GM19328 (cell line): ENCODE data around the gene CRELD2.
"Not testable (repeated sequence)": the region's sequence is repeated elsewhere in the genome, so short reads cannot be mapped to it uniquely, and the experiment has no call there.

Experiments used
- ATAC-seq: cut with Tn5 transposase; IDR thresholded peaks from one replicate; pipeline ENCODE4 v1.9.1; 2021; ENCODE audit warnings: mild to moderate bottlenecking, moderate library complexity; ENCODE audit not compliant: unreplicated experiment

Gene CRELD2

DNA sequence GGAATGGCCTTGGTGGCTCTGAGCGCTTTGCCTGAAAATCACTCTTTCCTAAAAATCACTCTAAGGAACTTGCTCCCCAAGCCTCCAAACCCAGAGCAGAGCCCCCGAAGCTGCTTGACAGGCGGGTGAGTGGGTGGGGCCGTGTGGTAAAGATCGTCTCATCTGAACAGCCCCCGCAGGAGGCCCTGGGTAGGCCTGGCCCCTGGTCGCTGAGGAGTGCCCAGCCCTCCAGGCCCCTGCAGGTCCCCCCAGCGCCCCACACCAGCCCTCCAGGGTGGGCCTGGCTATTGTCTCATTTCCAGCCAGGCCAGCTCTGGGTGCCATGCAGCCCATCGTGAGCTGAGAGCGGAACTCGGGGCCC, 25.0 kb downstream of the CRELD2 start:
- no peak for ATAC-seq

DNA sequence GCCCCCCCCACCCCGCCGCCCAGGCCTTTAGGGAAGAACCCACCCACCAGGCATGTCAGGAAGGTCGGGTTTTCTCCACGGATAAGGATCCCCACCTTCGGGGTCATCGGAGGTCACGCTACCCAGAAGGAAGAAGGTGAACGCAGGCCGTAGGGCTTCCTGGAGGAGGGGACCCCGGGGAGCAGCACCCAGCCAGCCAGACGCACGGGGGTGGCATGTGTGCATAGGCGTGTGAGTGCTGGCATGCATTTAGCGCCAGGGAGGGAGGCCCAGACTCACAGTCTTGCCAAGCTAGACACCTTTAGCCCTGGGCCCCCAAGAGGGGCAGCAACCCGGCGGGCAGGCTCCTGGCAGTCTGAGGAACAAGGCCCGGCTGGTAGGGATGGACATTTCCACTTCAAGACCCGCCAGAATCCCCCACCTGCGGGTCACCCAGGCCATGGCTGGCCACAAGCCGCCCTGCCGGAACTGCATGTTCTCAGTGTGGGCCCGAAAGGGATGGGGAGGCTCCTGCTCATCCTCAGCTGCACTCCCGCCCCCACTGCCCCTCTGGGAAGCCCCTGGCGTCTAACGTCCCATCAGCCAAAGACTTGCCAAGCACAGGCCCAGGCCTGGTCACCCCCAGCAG, 25.5 kb downstream of the CRELD2 start:
- no peak for ATAC-seq

DNA sequence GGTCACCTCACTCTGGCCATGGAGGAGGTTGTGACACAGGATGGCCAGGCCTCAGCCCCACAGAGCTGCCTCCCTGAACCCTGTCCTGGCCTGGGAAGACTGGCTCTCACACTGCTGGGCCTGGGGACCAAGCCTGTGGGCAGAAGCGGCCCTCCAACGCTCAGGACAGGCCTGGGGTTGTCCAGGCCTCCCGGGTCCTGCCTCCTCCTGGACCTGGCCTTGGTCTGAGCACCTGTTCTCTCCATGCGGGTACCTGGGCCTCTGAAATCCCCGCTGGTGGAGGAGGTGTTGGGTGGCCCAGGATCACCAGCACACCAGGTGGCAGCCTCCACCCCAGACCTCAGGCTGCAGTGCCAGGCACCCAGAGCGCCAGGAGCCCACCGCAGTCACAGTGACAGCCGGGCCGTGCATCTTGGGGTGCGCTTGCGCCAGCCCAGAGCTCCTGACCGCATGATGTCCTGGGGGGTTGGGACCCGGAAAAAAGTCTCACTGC, 26.0 kb downstream of the CRELD2 start:
- ATAC-seq: no peak

DNA sequence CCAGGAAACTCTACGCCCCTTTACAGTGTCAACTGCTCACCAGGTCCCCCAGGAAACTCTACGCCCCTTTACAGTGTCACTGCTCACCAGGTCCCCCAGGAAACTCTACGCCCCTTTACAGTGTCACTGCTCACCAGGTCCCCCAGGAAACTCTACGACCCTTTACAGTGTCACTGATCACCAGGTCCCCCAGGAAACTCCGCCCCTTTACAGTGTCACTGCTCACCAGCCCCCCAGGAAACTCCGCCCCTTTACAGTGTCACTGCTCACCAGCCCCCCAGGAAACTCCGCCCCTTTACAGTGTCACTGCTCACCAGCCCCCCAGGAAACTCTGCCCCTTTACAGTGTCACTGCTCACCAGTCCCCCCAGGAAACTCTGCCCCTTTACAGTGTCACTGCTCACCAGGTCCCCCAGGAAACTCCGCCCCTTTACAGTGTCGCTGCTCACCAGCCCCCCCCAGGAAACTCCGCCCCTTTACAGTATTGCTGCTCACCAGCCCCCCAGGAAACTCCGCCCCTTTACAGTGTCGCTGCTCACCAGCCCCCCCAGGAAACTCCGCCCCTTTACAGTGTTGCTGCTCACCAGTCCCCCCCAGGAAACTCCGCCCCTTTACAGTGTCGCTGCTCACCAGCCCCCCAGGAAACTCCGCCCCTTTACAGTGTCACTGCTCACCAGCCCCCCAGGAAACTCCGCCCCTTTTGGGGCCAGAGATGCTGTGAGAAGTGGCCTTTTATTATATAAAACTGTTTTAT, 26.8 kb downstream of the CRELD2 start:
- ATAC-seq: not testable (repeated sequence)

DNA sequence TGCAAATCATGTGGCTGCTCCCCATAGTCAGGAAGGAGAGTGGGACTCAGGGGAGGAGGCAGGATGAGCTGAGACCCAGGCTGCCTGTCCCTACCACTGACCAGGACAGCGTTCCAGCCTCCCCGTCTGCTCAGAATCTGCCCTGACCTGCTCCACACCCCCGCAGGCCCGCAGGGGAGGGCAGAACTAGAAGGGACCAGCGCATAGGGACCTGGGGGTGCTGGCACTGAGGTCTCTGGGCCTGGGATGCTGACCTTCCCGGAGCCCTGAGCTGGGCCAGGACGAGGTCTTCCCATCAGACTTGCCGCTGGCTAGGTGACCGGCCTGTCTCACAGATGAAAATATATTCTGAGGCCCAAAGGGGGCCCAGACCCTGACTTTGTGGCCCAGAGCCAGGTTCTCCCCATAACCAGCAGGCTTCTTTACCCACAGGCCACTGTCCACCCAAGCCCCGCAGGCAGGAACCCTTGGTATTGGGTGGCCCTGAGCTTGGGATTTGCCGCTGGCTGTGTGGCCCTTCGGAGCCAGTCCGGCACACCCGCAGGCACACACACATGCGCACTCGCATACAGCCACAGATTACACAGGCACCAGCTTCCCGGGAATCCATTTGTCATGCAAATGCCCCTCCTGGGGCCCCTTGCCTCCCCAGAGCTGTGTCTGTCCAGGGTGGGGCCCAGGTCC, 28.3 kb downstream of the CRELD2 start:
- ATAC-seq: no peak

DNA sequence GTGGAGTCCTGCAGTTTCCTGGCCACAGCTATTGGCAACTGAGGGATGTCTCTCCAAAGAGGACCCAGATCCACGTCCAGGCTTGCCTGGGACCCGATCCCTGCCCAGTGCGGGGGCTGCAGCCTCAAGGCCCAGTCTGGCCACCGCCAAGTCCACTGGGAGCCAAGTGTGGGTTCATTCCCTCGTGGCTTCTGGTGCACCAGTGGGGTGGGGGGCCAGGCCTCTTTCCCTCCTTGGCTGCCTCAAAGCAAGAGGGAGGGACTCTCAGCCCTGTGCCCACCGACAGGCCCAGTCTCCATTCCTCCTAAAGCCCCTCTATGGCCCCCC, 28.8 kb downstream of the CRELD2 start:
- no peak for ATAC-seq

DNA sequence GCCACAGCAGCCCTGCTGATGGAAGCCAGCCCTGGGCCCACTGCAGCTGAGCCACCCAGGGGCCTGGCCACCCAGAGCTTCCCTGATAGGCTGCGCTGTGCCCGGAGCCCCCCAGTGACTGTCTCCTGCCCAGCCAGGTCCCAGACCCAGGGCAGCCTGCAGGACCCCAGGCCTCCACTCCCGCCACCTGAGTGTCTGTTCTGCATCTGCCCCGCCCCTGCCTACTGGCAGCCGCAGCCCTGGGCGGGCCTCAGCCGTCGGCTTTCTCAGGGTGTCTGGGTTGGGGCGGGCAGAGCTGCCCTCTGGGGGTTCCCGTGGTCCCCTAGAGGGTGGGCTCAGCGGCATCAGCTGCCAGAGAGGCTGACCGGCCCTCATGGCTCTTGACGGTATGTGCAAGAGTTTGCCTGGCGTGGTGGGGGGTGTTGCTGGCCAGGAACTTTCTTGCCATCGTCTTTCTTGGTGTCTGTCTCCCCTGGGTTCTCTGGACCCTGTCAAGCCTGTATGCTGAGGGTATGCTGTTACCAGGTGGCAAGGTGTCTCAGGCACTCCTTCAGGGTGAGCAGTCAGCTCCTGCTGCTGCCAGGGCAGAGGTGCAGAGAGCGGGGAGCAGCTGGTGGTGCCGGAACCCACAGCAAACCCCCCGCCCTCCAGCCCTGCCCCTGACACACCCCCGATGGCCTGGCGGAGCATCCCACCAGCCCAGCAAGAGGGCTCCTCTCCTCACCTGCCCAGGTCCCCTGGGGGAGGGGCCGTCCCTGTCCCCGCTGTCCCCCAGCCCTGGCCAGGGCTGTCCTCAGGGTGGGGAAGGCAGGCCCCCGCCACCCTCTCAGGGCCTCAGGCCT, 29.9 kb downstream of the CRELD2 start:
- no peak for ATAC-seq

DNA sequence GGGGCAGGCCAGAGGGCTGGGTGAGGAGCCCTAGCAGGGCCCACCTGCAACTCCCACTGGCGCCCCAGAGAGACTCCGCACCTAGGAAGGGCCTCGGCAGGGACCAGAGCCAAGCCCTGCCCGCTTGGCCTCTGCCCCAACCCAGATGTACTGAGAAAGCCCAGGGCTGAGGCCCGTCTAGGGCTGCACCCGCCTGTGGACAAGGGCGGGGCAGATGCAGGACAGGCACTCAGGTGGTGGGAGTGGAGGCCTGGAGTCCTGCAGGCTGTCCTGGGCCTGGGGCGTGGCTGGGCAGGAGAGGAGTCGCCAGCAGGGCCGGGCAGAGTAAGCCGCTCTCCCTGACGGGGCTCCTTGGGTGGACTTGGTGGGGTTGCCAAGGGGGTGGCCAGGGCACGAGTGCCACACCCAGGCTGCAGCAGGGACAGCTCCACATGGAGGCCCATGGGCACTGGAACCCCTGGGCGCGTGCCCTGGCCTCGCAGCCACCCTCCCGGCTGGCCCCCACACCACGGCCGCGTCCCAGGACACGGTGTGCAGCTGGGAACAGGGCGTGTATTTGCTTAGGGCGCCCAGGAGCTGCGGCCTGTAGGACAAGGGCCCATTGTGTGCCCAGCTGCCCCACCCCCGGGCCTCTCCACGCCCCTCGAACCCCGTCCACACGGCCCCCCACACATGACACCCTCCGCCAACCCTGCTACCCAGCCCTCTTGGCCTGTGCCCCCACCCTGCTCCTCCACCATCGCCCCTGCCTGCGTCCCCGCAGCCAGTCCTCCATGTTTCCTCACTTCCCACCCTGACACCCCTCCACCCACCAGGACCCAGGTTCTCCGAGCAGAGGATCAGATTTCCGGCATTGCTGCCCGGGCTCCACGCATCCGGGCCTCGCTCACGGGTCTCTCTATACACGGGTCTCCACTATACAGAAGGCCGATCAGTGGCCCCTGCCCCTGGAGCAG, 30.8 kb downstream of the CRELD2 start:
- no peak for ATAC-seq

DNA sequence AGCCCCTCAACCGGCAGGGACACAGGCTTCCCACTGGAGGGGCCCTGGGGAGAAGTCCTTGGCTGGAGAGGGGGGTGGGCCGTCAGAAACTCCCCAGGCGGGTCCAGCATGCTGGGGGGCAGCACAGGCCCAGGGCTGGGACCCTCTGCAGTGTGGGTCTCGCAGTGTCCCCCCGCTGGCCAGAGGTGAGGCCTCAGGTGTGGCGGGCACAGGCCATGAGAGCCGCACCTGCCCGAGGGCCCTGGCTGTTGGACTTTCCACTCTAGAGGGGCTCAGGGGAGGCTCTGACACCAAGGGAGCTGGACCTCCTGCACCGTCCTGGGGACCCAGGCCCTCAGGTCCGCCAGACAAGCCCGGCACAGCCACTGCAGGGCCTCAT, 31.5 kb downstream of the CRELD2 start:
- ATAC-seq: no peak

DNA sequence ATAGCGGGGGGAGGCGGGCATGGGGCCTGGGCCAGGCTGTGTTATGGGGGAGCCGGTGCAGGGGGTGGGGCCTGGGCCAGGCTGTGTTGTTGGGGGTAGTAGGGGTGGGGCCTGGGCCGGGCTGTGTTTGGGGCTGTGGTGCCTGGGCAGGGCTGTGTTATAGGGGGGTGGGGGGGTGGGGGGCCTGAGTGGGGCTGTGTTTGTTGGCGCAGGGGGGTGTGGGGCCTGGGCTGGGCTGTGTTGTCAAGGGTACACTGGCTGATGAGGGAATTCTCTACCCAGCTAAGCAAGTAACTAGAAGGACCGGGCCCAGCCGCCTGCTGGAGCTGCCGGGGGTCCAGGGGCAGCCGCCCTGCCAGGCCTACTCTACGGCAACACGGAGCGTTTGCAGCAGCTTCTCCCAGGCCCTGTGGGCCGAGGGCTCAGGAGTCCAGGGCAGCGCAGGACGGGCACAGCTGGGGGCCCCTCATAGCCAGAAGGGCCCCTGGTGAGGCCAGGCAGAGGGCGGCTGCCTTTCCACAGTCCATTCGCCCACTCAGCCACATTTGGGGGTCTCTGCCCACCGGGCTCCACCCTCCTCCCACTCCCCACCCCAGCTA, 32.1 kb downstream of the CRELD2 start:
- no peak for ATAC-seq

DNA sequence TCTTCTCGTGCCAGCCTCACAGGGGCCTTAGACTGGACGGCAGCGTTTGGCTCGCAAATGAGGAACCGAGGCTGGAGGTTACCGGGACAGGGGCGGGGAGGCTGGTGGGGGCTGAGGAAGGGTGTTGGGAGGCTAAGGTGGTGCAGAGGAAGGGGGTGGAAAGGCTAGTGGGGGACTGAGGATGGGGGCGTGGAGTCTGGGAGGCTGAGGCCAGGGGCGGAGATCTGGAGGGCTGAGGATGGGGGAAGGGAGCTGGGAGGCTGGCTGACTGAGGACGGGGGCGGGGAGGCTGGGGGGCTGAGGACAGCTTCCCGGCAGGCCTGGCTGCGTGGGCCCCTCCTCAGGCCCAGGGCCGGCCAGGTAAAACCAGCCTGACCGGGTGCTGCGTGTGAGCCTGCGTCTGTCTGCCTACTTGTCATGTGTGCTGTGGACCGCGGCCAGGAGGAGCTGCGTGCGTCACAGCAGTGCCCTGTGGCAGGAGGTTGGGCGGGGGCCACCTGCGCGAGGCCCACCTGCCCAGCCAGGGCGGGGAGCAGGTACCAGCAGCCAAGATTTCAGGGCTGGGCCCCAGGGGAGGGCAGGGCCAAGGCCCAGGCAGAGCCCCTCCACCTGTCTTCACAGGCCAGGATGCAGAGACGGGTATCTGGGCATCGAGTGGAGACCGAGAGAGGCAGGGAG, 32.7 kb downstream of the CRELD2 start:
- ATAC-seq: no peak

DNA sequence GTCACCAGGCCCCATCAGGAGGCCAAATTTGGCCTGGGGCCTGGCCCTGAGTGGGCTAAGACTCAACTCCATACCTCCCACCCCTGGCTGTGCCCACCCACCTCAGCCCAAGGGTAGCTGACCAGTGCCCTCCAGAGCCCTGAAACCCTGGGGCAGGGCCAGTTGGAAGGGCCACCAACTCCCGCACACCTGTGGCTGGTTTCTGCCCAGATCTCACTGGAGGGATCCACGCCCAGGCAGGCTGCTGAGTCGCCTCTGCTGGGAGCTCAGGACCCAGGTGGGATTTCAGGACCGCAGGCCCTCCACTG, 33.2 kb downstream of the CRELD2 start:
- no peak for ATAC-seq

DNA sequence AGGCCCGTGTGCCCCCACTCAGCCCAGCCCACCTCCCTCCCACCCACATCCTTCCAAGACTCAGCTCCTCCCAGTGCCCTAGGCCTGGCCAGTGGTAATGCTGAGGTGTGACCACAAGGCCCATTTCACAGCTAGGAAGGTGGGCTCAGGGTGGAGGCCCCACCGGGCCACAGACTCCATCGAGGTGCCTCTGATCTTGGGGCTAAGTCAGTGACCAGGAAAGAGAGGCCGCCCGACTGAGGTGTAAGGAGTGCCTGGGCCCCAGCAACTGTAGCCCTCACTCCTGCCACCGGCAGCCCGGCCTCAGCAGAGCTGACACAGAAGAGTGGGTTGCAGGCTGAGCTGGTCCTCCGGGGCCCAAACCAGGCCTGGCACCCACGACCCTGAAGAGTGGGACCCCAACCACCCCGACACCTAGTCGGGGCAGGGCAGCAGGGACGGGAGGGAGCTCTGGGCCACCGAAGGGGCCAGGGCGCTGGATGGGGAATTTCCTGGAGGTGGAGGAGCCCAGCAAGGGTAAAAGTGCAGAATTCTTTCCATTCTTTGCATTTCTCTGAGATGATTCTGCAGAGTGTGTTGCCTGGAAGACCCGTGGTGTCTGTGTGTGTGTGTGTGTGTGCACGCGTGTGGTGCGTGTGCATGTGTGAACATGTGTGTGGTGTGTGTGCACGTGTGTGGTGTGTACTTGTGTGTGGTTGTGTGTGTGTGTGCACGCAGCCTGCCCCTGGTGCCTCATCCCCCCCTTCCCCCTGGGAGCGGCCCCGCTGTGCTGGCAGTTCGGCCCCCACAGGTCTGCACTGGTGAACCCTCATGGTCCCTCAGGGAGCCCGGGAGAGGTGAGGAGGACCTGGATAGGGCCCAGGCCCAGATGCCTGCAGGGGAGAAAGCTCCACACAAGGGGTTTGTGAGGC, 33.8 kb downstream of the CRELD2 start:
- no peak for ATAC-seq

DNA sequence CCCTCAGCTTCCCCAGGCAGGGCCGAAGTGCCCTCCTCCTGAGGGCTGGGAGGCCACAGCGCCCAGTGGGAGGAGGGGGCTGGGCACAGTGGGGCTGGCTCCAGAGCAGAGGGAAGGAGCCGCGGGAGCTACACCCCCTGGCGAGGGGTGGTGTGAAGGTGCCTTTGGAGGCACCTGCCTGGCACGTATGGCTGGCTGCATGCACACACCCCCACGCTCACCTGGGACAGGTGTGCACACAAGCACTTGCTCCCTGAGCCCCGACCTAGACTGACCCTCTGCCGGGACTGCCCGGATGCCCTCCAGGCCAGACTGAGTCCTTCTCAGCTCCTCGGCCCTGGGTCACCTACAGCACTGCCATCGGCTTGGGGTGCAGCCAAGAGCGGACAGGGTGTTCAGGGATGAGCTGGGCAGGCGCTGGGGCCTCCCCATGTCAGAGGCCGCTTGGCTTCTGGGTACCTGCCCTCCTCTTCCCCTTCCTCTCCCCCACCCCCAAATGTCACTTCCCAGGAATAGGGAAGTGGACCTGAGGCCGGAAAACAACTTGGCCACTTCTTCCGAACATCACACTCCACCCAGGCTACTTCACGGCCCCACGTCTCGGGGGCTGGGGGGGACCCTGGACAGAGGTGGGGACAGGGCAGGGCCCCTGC, 34.7 kb downstream of the CRELD2 start:
- no peak for ATAC-seq

DNA sequence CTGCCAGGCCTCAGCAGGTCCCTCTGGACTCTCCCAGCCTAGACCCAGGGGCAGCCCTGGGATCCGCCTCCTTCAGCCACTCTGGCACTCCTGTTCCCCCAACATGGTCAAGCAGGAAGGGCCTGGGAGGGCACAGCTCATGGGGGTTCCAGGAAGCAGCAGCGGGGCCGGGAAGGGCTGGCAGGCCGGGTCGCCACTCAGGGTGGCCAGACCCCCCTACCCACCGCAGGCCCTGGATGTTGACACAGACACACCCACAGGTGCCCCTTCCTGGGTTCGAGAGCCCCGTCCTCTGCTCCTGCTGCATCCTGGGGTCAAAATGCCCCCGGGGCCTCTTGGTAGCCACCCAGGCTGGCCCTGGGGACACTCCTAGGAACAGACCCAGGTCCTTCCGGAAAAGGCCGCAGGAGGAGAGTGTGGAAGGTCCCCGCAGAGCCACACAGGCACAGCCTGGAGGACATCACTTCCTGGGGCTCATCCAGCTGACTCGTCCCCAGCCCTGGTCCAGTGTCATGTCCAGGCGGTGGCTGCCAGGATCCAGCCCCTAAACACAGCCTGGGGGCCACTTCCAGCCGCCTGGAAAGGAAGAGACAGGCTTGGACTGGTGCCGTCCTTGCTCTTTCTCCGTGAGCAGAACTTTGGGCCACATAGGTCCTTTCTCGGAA, 35.4 kb downstream of the CRELD2 start:
- ATAC-seq: no peak

DNA sequence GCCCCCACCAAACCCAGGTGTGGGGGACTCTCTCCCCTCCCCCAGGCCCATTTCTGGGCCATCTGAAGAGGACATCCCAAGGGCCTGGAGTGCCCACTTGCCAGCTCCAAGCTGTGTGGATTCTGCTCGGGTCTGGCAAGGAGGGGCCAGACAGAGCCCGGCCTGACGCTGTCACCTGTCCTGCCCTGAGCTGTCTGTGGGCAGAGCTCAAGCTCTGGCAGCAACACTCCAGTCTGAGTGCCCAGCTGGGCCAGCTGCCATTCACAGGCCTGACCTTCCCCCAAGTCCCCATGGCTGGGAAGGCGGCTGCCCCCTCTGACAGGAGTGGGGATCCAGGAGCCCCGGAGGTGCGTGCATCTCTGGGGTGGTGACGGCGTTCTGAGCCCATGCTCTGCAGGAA, 35.9 kb downstream of the CRELD2 start:
- ATAC-seq: no peak

DNA sequence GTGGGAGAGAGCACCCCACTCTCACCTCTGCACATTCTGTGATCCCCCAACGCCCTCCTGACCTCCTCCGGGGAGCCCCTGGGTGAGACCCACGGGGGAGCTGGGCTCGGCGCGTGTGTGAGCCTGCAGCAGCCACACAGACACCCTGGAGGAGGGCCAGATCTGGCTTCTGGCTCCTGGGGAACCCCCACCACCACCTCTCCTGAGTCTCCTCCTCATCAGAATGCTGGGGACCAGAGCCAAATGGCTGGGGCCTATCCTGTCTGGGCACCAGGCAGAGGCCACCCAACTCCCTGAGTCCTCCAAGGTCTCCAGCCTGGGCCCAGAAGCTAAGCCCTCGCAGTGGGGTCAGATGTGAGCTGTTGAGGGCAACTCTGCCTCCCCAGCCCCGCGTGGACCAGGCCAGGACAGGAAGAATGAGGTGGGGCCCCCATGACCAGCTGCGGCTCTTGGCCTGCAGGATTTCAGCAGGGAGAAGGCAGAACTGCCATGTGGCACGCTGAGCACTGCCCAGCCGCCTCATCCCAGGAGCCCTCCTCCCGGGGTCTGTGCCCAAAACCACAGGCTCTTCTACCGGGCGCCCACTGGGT, 36.7 kb downstream of the CRELD2 start:
- no peak for ATAC-seq
